ENCODE data around the gene KCMF1. TPM values are rescaled to one million over a fixed set of nuclear protein-coding genes. Genes with fewer than 3 reads are reported as not detected.

The KCMF1 gene
- polyA plus RNA-seq, 2 of the 4 experiments (the other 2 are of a cell fraction), result 77.8 to 221 TPM

GRCh38 chr2:84953535-84953934, 17.4 kb upstream of the KCMF1 start:
- POLR2A ChIA-PET, result interaction anchor here (1.1 to 1.5 kb wide), 2 partner anchors 28 kb away, joined by 4 to 5 read pairs; no protein-coding TSS in a partner anchor

GRCh38 chr2:84954329-84954728, 16.6 kb upstream of the KCMF1 start:
- TF ChIP-seq SREBF2 (IDR thresholded peaks at IDR 0.05) (no peak), EP300 (IDR thresholded peaks at IDR 0.05) (no peak)
- no peak for ATAC-seq
- WGBS (ENCODE audit: missing lambda C conversion rate), result 96% methylated on average over 6 of the region's 6 CpGs
- peaks cover 31% of the 10 kb centered on the region for H3K4me1 ChIP-seq
- H3K4me3 ChIP-seq, result no peak overlapping the region
- DNase-seq (ENCODE audit: low read depth in 1 of 2, low spot score in 1 of 2), result no peak
- H3K9me3 ChIP-seq, result no peaks in the 10 kb centered on the region
- ChIA-PET POLR2A (interaction anchor here (1.5 kb wide), 1 partner anchor 28 kb away, joined by 5 read pairs; no protein-coding TSS in a partner anchor), CTCF (interaction anchor here (0.8 to 4.3 kb wide), 5 partner anchors 10 to 112 kb away, joined by 3 to 22 read pairs (median 4); no protein-coding TSS in a partner anchor)
- H3K27ac ChIP-seq, result 0 out of 6 replicates have a peak overlapping the region, but pooled peaks of 1 of the 2 experiments have one; percentile 18
- no peak for FAIRE-seq
- H3K4me2 ChIP-seq, result no peak overlapping the region

More at GRCh38 chr2:84953535-84953934, 17.4 kb upstream of the KCMF1 start:
- FAIRE-seq (no peak), ATAC-seq (no peak), DNase-seq (ENCODE audit: low read depth in 1 of 2, low spot score in 1 of 2) (no peak)
- H3K4me1 ChIP-seq, result peaks cover 23% of the 10 kb centered on the region
- H3K4me3 ChIP-seq, result no peak overlapping the region
- 0 out of 6 replicates have a peak overlapping the region, but pooled peaks of 1 of the 2 experiments have one; percentile 18 for H3K27ac ChIP-seq
- WGBS (ENCODE audit: missing lambda C conversion rate), result 92% methylated on average over 3 of the region's 3 CpGs
- H3K4me2 ChIP-seq, result no peak overlapping the region
- TF ChIP-seq TFCP2L1 (CRISPR knock-in tag; IDR thresholded peaks at IDR 0.05) (no peak), ZFP36 (IDR thresholded peaks at IDR 0.05; ENCODE audit: borderline replicate concordance, partially characterized antibody) (no peak), NPAS2 (CRISPR knock-in tag; IDR thresholded peaks at IDR 0.05; ENCODE audit: borderline replicate concordance) (no peak)
- H3K9me3 ChIP-seq, result no peaks in the 10 kb centered on the region
- CTCF ChIA-PET, result interaction anchor here (1.0 to 4.3 kb wide), 4 partner anchors 11 to 113 kb away, joined by 3 to 22 read pairs (median 4); no protein-coding TSS in a partner anchor

- H3K4me3 ChIP-seq, result no peak overlapping the region
- ATAC-seq (no peak), FAIRE-seq (no peak), DNase-seq (ENCODE audit: low read depth in 1 of 2, low spot score in 1 of 2) (no peak)
- CTCF ChIA-PET, result interaction anchor here (0.6 to 3.0 kb wide), 11 partner anchors 10 to 111 kb away, joined by 3 to 20 read pairs (median 3); no protein-coding TSS in a partner anchor
- TF ChIP-seq SREBF2 (IDR thresholded peaks at IDR 0.05) (no peak), MAZ (IDR thresholded peaks at IDR 0.05; ENCODE audit: borderline replicate concordance, low read depth, low read length) (no peak), E2F6 (IDR thresholded peaks at IDR 0.05; ENCODE audit: borderline replicate concordance, low read depth) (no peak), FOSB (CRISPR knock-in tag; IDR thresholded peaks at IDR 0.05) (no peak), MAX (IDR thresholded peaks at IDR 0.05) (no peak), CTCF (IDR thresholded peaks at IDR 0.05) (no peak), PBX3 (IDR thresholded peaks at IDR 0.05) (no peak)
- H3K9me3 ChIP-seq, result no peaks in the 10 kb centered on the region
- peak overlapping the region; percentile 90 for H3K27ac ChIP-seq
- POLR2A ChIA-PET, result interaction anchor here (4.2 kb wide), 1 partner anchor 14 kb away, joined by 70 read pairs; the partner anchor contains the start of gene KCMF1
- WGBS (ENCODE audit: missing lambda C conversion rate), result 91% methylated on average over 12 of the region's 12 CpGs
- H3K4me1 ChIP-seq, result peaks cover 50% of the 10 kb centered on the region
- peak overlapping the region; percentile 80 for H3K4me2 ChIP-seq
These were observed 14.3 kb upstream of the KCMF1 start for GRCh38 chr2:84956334-84957297.

GRCh38 chr2:84957771-84958134, 13.2 kb upstream of the KCMF1 start:
- Histone ChIP-seq H3K4me2 (peak overlapping the region; percentile 80), H3K27ac (peak overlapping the region; percentile 90), H3K4me3 (no peak overlapping the region), H3K4me1 (peaks cover 59% of the 10 kb centered on the region), H3K9me3 (no peaks in the 10 kb centered on the region)
- FAIRE-seq, result no peak
- DNase-seq (ENCODE audit: low read depth in 1 of 2, low spot score in 1 of 2), result no peak
- ChIA-PET POLR2A (interaction anchor here (0.5 to 4.2 kb wide), 12 partner anchors 10 to 58 kb away, joined by 3 to 70 read pairs (median 4); partner anchors contain the start of gene KCMF1), CTCF (interaction anchor here (0.5 to 7.5 kb wide), 10 partner anchors 11 to 343 kb away, joined by 3 to 66 read pairs (median 4); partner anchors contain the start of gene TRABD2A)
- TF ChIP-seq RFX5 (IDR thresholded peaks at IDR 0.05), result no peak
- no peak for TF ChIP-seq ATOH8 (CRISPR knock-in tag; IDR thresholded peaks at IDR 0.05; ENCODE audit: low read depth)
- TF ChIP-seq CHD2 (IDR thresholded peaks at IDR 0.05; ENCODE audit: low read length, partially characterized antibody), result no peak
- TF ChIP-seq REST (IDR thresholded peaks at IDR 0.05), result no peak
- TF ChIP-seq EHF (CRISPR knock-in tag; IDR thresholded peaks at IDR 0.05), result no peak
- no peak for TF ChIP-seq SREBF2 (IDR thresholded peaks at IDR 0.05)
- peak; percentile 8 to 12 for ATAC-seq
